T-helper 1 cell treated with Interleukin-12 subunit alpha and Interleukin-12 subunit beta and Interleukin-4 antibody, amounts not matched to agents 30 ng/mL and 1 ng/mL, for 36 hours (primary cell): ENCODE data around the gene MORC4. TPM values are rescaled to one million over a fixed set of nuclear protein-coding genes. Genes with fewer than 3 reads are reported as not detected.
"Not testable (repeated sequence)": the region's sequence is repeated elsewhere in the genome, so short reads cannot be mapped to it uniquely, and the experiment has no call there.

Experiments used
- intact Hi-C: fragments of 100-400 bp; cut with micrococcal nuclease; formaldehyde crosslinking; loops from one replicate; pipeline ENCODE4 v1.15.1; 2024
- total RNA-seq: library from RNA; stranded (reverse); gene quantifications from 2 replicates; pipeline ENCODE4 v1.2.3, GENCODE V29; 2022

The MORC4 gene
- 4.9 and 5.4 TPM in 2 replicates for total RNA-seq

DNA sequence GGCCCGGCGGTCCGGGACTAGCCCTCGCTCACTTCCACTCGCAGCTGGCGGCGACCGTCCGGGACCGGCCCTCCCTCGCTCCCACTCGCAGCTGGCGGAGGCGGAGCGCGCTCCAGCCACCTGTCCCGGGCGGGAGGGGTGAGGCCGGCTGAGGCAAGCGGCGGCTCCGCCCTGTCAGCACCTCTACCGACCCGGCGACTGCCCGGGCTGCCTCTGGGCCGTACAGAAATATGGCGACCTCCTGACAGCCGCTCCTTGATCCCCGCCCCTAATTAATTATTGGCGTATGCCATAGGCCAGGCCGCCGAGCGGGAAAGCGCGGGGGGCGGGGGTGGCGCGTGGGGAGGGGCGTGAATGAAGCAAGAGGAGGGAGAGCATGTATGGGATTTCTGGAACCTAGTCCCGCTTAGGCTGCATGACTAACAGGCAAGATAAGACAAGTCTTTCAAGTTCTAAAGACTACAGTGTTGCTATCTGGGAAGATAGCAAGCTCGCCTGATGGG is at the start of gene MORC4:
MORC4 (minus strand) TSS at position 200 of the 503 bp plus-strand sequence. CDS start 243 bp downstream, outside the sequence.
- intact Hi-C loops, result no loop called here

GRCh38 chrX:107047622-107048021 is 47.6 kb upstream of the MORC4 start:
- intact Hi-C loops, result no loop called here

GRCh38 chrX:107029752-107030151 is 29.7 kb upstream of the MORC4 start:
- intact Hi-C loops, result loop anchor here (10.0 kb wide), 1 partner anchor 135 kb away; no protein-coding TSS in a partner anchor

DNA sequence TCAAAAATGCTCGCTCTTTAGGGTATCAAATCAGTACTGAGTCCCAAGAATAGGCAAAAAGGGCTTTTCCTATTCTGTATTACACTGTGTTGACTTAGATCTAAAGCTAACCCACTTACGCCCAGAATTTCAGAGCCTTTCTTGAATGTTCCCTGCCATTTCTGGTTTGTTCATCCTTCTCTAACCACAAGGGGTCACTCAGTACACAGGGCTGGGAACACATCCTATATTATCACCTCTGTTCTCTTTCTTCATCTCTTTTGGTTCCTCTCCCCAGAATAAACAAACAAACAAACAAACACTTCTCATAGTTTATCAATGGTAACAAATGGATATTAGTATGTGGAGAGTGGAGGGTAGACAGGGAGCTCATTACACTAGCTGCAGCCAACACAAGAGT is 25.5 kb upstream of the MORC4 start:
- intact Hi-C loops, result loop anchor here (1.0 to 10.0 kb wide), 5 partner anchors 131 to 869 kb away; partner anchors contain the start of gene NCBP2L

DNA sequence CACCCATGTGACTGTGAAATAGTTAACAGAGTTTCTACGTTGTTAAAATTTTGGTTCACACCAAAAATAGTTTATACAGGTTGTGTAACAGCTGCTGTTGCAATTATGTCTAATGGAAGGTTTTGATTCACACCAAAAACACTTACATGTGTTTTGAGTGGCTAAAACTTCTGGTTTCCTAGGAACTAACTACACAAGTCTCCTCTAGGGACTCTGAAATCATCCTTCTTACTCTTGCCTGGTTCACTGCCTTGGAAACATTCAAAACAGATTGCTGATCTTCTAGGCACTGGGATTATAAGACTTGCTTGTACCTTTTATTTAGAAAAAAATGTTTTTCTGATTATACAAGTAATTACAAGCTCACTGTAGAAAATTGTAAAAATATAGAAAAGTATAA is 14.9 kb upstream of the MORC4 start:
- intact Hi-C loops, result no loop called here

- intact Hi-C loops, result no loop called here
Measured at GRCh38 chrX:107008034-107008433, 8.0 kb upstream of the MORC4 start.

DNA sequence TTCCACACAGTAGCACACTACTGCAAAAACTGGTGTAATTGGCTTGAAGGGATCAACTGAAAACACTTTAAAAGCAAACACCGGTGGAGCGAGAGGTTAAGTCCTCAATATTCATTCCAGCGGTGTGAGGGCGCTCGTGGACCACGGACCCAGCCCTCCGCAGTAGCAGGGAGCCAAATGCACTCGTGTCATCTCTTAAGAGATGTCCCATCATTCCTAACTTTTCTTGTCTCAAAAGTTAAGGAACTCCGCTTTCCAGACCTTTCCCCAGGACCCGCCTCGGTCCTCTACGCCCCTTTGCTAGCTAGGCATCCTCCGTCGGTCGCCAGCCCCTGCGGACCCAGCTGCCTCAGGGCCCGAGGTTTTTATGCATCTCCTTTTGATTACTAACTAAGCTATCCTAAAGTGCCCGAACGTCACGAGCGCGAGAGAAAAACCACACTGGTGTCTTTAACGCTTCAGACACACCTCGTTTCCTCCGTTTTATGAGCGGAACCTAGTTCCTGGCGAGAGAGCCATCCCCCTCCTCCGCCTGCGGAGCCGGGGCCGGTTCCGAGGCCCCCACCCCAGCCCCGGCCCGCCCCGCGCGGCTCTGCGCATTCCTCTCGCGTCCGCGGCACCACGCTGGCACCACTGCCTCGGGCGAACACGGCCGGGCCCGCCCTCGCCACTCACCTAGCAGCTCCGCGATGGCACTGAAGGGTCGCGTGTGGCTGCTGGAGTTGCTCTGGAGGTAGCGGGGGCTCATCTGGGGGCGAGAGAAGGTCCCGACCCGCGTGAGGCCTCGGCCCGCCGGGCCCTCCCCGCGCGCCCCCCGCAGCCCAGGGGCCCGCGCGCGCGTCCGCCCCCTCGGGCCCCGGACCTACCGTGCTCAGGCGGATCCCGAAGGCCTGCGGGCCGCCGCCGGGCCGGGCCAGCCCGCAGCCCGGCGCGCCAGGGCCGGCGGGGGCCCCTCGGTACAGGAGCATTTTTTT is 723 bp downstream of the MORC4 start:
- intact Hi-C loops, result loop anchor here (1.0 to 5.0 kb wide), 8 partner anchors 119 to 778 kb away; partner anchors contain the start of genes DNAAF6, NCBP2L, NUP62CL and RBM41

DNA sequence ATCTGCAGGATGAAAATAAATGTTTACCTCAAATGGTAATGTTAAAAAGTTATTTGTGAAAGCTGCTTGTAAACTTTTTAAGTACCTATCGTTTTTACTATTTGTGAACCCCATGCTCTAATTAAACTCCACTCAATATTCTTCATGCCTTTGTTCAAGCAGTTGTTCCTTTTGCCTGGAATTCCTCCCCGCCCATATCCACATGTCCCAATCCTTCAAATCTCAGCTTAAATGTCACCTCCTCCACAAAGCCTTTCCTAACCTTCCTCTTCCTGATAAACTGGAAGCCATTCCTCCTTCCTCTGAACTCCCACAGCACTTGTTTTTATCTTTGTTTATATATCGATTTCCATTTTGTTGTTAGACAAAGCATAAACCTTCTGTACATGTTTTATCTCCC is 2.4 kb downstream of the MORC4 start:
- intact Hi-C loops, result loop anchor here (5.0 kb wide), 1 partner anchor 780 kb away; the partner anchor contains the start of genes NCBP2L and TSC22D3

GRCh38 chrX:106995678-106996077 is 4.3 kb downstream of the MORC4 start:
- intact Hi-C loops, result loop anchor here (5.0 kb wide), 1 partner anchor 782 kb away; the partner anchor contains the start of genes NCBP2L and TSC22D3

DNA sequence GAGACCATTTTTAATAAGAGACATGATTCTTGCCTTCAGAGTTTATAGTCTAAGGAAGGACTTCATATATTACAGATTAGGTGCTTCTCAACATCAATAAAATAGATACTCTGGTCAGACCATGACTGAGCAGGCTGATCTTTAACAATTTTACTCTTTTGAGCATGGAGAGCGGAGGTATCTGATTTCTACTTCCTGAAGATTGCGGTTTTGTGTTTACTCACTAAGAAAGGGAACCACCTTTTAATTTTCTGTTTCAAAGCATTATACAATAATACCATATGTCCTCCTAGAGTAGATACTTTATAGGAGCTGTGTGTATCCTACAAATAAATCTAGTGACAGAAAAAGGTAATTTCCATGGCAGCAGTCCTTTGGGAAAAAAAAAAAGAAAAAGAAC is 12.5 kb downstream of the MORC4 start:
- intact Hi-C loops, result no loop called here

- intact Hi-C loops, result no loop called here
Measured at GRCh38 chrX:106980952-106981626, 18.9 kb downstream of the MORC4 start.

GRCh38 chrX:106976416-106976815 is 23.6 kb downstream of the MORC4 start:
- intact Hi-C loops, result no loop called here

- intact Hi-C loops, result no loop called here
Measured at GRCh38 chrX:106973433-106974149, 26.4 kb downstream of the MORC4 start.

DNA sequence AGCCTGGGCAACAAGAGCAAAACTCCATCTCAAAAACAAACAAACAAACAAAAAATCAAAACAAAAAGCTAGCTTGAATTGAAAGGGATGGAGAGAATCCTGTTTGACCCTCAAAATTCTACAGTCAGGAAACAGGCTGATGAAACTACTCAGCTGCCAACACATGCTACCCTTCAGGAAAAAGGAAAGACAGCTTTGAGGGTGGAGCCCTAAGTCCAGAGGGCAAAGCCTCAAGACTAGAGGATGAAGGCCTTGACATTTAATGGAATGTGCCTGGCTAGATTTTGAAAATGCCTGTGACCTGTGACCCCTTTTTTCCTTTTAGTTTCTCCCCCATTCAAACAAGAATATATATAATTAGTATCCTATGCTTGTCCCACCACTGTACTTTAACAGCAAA is 27.1 kb downstream of the MORC4 start:
- intact Hi-C loops, result no loop called here

DNA sequence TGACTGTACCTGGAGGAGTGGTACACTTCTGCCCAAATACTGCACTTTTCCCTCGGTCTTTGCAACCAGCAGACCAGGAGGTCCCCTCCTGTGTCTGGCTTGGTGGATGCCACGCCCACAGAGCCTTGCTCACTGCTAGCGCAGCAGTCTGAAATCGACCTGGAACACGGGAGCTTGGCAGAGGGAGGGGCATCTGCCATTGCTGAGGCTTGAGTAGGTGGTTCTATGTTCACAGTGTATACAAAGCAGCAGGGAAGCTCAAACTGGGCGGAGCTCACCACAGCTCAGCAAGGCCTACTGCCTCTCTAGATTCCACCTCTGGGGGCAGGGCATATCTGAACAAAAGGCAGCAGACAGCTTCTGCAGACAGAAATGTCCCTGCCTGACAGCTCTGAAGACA is 33.5 kb downstream of the MORC4 start:
- intact Hi-C loops, result not testable (repeated sequence)

DNA sequence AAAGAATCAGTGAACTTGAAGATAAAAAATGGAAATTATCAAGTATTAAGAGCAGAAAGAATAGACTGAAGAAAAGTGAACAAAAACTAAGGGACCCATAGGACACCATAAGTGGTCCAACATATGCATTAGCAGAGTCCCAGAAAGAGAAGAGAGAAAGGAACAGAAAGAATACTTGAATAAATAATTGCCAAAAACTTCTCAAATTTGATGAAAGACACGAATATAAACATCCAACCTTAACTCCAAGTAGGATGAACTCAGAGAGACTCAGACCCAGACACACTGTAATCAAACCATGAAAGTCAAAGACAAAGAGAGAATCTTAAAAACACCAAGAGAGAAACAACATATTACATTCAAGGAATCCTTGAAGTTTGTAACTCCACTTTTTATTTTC is 35.7 kb downstream of the MORC4 start:
- intact Hi-C loops, result no loop called here

GRCh38 chrX:106963111-106963510 is 36.9 kb downstream of the MORC4 start:
- intact Hi-C loops, result no loop called here

DNA sequence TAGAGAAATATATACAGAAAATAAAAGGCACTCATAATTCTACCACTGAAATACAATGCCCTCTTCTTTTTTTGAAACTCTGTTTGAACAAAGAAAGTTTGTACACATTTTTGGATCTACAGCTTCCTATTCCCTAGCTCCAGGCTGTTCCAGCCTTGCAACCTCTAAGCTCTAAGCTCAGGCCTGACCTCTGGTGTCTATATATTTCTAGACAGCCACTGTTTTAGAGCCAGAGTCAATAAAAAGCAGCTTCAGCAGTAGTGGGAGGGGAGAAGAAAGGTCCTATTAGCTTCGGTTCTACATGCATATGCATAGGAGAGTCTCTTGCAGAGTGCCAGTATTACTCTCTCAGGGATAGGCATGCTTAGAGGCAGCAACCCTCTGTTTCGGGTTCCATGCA is 40.1 kb downstream of the MORC4 start:
- intact Hi-C loops, result no loop called here

- intact Hi-C loops, result no loop called here
Measured at GRCh38 chrX:106957856-106958255, 42.2 kb downstream of the MORC4 start.

DNA sequence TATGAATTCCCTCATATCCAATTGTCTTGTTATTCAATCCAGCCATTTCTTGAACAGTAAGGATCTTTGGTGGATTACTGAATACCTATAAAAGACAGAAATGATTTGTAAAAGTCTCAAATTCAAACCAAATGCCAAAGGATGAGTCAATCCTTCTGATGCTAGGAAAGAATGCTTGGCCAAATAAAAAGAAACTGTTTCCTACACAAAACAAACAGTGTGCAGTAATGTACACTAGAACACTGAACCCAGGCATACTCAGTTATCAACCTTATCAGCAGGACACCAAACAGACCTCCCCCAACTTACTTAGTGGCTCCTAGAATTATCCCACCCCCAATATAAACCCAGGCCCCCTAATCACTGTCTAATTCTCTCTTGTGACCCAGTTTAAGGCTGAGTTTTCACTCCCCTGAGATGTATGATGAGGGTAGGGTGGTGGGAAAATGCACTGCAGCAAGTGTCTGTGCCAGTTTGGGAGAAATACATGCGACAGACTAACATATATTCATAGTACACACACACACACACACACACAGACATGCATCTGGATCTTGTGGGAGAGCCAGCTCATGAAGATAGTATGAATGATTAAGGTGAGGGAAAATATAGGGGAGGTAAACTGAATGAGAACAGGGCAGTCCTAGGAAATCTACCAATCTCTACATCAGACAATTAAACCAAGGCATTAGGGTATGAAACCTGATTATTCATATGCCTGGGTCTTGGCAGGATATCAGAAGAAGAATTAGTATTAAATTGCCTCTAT is 44.8 kb downstream of the MORC4 start:
- intact Hi-C loops, result no loop called here
